ENCODE data around the gene SLC9C2. TPM values are rescaled to one million over a fixed set of nuclear protein-coding genes. Genes with fewer than 3 reads are reported as not detected.
"Not testable (repeated sequence)": the region's sequence is repeated elsewhere in the genome, so short reads cannot be mapped to it uniquely, and the experiment has no call there.

The SLC9C2 gene
- total RNA-seq, 1 experiment from 2014 or later = not detected

- H2BK20ac ChIP-seq (ENCODE audit: low read depth, low read length, poor library complexity, severe bottlenecking) = no peak overlapping the region
- peak overlapping the region; percentile 13 for H3K23ac ChIP-seq (ENCODE audit: insufficient read length, low read depth, low read length)
- no peaks in the 10 kb centered on the region for H4K20me1 ChIP-seq (ENCODE audit: control insufficient read depth, insufficient read depth, insufficient read length)
- peak overlapping the region; percentile 89 for H3K9ac ChIP-seq (ENCODE audit: extremely low read depth, insufficient read length, low read length)
- Mint-ChIP-seq H3K4me1 (peaks cover 0 to 4% of the 10 kb centered on the region in 2 experiments; a peak in 3 of 4 replicates), H3K27ac (peak overlapping the region in 1 of 3 experiments; percentile 98; a peak in 2 of 7 replicates), H3K27me3 (ENCODE audit: low read depth) (no peaks in the 10 kb centered on the region), H3K36me3 (ENCODE audit: insufficient read depth in 1 of 3, low read depth in 3 of 3) (peaks cover 6 to 29% (median 22%) of the 10 kb centered on the region in 3 experiments; a peak in 5 of 7 replicates), H3K4me3 (peak overlapping the region in 1 of 2 experiments; percentile 41; a peak in 2 of 5 replicates), H3K9me3 (peaks cover 10 to 14% of the 10 kb centered on the region in 2 experiments)
- H3K27ac ChIP-seq (ENCODE audit: insufficient read length, low read depth, low read length) = peak overlapping the region; percentile 47
- H3K4ac ChIP-seq (ENCODE audit: low read depth, low read length) = no peak overlapping the region
- no peaks in the 10 kb centered on the region for H3K79me1 ChIP-seq (ENCODE audit: insufficient read depth, low read depth, low read length, poor library complexity, severe bottlenecking)
- H2AFZ ChIP-seq (ENCODE audit: low read length) = no peak overlapping the region
- no peak for DNase-seq
- peaks cover 5% of the 10 kb centered on the region for H3K9me3 ChIP-seq (ENCODE audit: control insufficient read depth, low read depth, low read length)
- H3K79me2 ChIP-seq (ENCODE audit: insufficient read depth, low read length) = no peaks in the 10 kb centered on the region; the same call in 1 of the 2 replicates
- no peak overlapping the region for H2BK12ac ChIP-seq (ENCODE audit: insufficient read length, low read depth, low read length)
- peak overlapping the region; percentile 65 for H2BK5ac ChIP-seq (ENCODE audit: insufficient read length, low read length)
- peak overlapping the region; percentile 12 for H3K14ac ChIP-seq (ENCODE audit: insufficient read depth, low read length)
- H4K91ac ChIP-seq (ENCODE audit: insufficient read length, low read depth, low read length) = peak overlapping the region; percentile 59
- H2BK120ac ChIP-seq (ENCODE audit: low read depth, low read length, poor library complexity, severe bottlenecking) = no peak overlapping the region
- peak overlapping the region; percentile 97 for H4K5ac ChIP-seq (ENCODE audit: insufficient read length, low read depth, low read length)
- H4K8ac ChIP-seq (replicated peaks; ENCODE audit: insufficient read length, low read depth, low read length) = peak overlapping the region; percentile 99
- no peaks in the 10 kb centered on the region for H3K23me2 ChIP-seq (ENCODE audit: insufficient read length, low read depth, low read length, poor library complexity, severe bottlenecking)
- peak overlapping the region; percentile 62 for H2AK5ac ChIP-seq (ENCODE audit: insufficient read length, low read length)
- H2BK15ac ChIP-seq (ENCODE audit: low read depth, low read length) = no peak overlapping the region
- H3K4me2 ChIP-seq (ENCODE audit: insufficient read depth, insufficient read length, low read length) = peak overlapping the region; percentile 52
- TF ChIP-seq, protein P1, sequence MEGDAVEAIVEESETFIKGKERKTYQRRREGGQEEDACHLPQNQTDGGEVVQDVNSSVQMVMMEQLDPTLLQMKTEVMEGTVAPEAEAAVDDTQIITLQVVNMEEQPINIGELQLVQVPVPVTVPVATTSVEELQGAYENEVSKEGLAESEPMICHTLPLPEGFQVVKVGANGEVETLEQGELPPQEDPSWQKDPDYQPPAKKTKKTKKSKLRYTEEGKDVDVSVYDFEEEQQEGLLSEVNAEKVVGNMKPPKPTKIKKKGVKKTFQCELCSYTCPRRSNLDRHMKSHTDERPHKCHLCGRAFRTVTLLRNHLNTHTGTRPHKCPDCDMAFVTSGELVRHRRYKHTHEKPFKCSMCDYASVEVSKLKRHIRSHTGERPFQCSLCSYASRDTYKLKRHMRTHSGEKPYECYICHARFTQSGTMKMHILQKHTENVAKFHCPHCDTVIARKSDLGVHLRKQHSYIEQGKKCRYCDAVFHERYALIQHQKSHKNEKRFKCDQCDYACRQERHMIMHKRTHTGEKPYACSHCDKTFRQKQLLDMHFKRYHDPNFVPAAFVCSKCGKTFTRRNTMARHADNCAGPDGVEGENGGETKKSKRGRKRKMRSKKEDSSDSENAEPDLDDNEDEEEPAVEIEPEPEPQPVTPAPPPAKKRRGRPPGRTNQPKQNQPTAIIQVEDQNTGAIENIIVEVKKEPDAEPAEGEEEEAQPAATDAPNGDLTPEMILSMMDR (conservative IDR thresholded peaks at IDR 0.05) = no peak
- no peaks in the 10 kb centered on the region for H3K4me1 ChIP-seq (ENCODE audit: insufficient read depth, low read length)
- no peaks in the 10 kb centered on the region for H3K27me3 ChIP-seq (ENCODE audit: insufficient read depth, low read length)
- H3T11ph ChIP-seq (ENCODE audit: low read length) = no peak overlapping the region
- no CpG with 5 or more reads among the region's 12 CpGs for WGBS (ENCODE audit: extremely low coverage, insufficient read length, low lambda C conversion rate)
- H3K56ac ChIP-seq (ENCODE audit: insufficient read length, low read depth, low read length) = peak overlapping the region; percentile 64
- peak overlapping the region; percentile 68 for H3K18ac ChIP-seq (ENCODE audit: insufficient read length, low read depth, low read length)
These were observed 35.5 kb upstream of the SLC9C2 start for GRCh38 chr1:173638043-173639021.

GRCh38 chr1:173637236-173638042 is 34.6 kb upstream of the SLC9C2 start:
- not testable (repeated sequence) for H3K79me2 ChIP-seq (ENCODE audit: insufficient read depth, low read length); H2BK12ac ChIP-seq (ENCODE audit: insufficient read length, low read depth, low read length); H2BK20ac ChIP-seq (ENCODE audit: low read depth, low read length, poor library complexity, severe bottlenecking); H3K4me1 ChIP-seq (ENCODE audit: insufficient read depth, low read length); H3K27me3 ChIP-seq (ENCODE audit: insufficient read depth, low read length); H3K4ac ChIP-seq (ENCODE audit: low read depth, low read length); H3K27me3 Mint-ChIP-seq (ENCODE audit: low read depth); H3K23me2 ChIP-seq (ENCODE audit: insufficient read length, low read depth, low read length, poor library complexity, severe bottlenecking); H3K79me1 ChIP-seq (ENCODE audit: insufficient read depth, low read depth, low read length, poor library complexity, severe bottlenecking); H2BK15ac ChIP-seq (ENCODE audit: low read depth, low read length); H3K4me1 Mint-ChIP-seq; H2AFZ ChIP-seq (ENCODE audit: low read length); H2BK120ac ChIP-seq (ENCODE audit: low read depth, low read length, poor library complexity, severe bottlenecking); H4K20me1 ChIP-seq (ENCODE audit: control insufficient read depth, insufficient read depth, insufficient read length); DNase-seq; H3T11ph ChIP-seq (ENCODE audit: low read length); H3K9me3 ChIP-seq (ENCODE audit: control insufficient read depth, low read depth, low read length)
- Mint-ChIP-seq H3K9me3 (peaks cover 10 to 13% of the 10 kb centered on the region in 2 experiments), H3K4me3 (peak overlapping the region in 1 of 2 experiments; percentile 41; a peak in 2 of 5 replicates), H3K36me3 (ENCODE audit: insufficient read depth in 1 of 3, low read depth in 3 of 3) (peaks cover 6 to 25% (median 16%) of the 10 kb centered on the region in 3 experiments; a peak in 5 of 7 replicates), H3K27ac (peak overlapping the region; percentile 57 to 98 (median 74); a peak in 5 of 7 replicates)
- peak overlapping the region; percentile 47 for H3K27ac ChIP-seq (ENCODE audit: insufficient read length, low read depth, low read length)
- H2BK5ac ChIP-seq (ENCODE audit: insufficient read length, low read length) = peak overlapping the region; percentile 65
- H4K91ac ChIP-seq (ENCODE audit: insufficient read length, low read depth, low read length) = peak overlapping the region; percentile 59
- peak overlapping the region; percentile 97 for H4K5ac ChIP-seq (ENCODE audit: insufficient read length, low read depth, low read length)
- peak overlapping the region; percentile 12; the same call in 1 of the 2 replicates for H3K14ac ChIP-seq (ENCODE audit: insufficient read depth, low read length)
- H3K23ac ChIP-seq (ENCODE audit: insufficient read length, low read depth, low read length) = peak overlapping the region; percentile 13
- H4K8ac ChIP-seq (replicated peaks; ENCODE audit: insufficient read length, low read depth, low read length) = peak overlapping the region; percentile 99
- peak overlapping the region; percentile 64 for H3K56ac ChIP-seq (ENCODE audit: insufficient read length, low read depth, low read length)
- no CpG with 5 or more reads among the region's 6 CpGs for WGBS (ENCODE audit: extremely low coverage, insufficient read length, low lambda C conversion rate)
- H2AK5ac ChIP-seq (ENCODE audit: insufficient read length, low read length) = peak overlapping the region; percentile 62
- H3K18ac ChIP-seq (ENCODE audit: insufficient read length, low read depth, low read length) = peak overlapping the region; percentile 68
- peak overlapping the region; percentile 52 for H3K4me2 ChIP-seq (ENCODE audit: insufficient read depth, insufficient read length, low read length)
- peak overlapping the region; percentile 89 for H3K9ac ChIP-seq (ENCODE audit: extremely low read depth, insufficient read length, low read length)
